ENCODE data around the gene PCYT2.

PCYT2 gene

GRCh38 chr17:81869221-81870130, 41.7 kb downstream of the PCYT2 start:
- DNase-seq: peak; percentile 8

DNA sequence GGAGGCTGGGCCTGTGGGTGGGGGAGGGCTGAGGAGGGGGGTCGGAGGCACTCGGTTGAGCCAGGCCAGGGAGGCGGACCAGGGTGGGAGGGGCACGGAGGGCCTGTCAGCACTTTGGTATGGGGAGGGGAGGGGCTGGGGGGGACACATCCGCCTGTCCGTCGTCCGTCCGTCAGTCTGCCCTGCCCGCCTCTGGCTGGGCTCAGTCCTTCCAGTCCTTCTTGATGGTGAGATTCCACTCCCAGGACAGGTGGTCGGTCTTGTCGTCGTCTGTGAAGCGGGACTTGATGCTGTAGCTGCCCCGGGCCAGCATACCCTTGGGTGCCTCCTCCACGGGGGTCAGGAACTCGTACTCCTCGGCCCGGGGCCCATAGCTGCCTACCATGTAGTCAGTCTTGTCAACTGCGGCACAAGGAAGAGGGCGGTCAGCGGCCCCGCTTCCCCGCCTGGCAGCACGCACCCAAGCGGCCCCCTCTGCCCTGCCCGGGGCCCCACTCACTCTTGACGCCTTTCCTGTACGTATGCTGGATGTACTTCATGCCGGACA, 42.5 kb downstream of the PCYT2 start:
- no peak for DNase-seq

DNA sequence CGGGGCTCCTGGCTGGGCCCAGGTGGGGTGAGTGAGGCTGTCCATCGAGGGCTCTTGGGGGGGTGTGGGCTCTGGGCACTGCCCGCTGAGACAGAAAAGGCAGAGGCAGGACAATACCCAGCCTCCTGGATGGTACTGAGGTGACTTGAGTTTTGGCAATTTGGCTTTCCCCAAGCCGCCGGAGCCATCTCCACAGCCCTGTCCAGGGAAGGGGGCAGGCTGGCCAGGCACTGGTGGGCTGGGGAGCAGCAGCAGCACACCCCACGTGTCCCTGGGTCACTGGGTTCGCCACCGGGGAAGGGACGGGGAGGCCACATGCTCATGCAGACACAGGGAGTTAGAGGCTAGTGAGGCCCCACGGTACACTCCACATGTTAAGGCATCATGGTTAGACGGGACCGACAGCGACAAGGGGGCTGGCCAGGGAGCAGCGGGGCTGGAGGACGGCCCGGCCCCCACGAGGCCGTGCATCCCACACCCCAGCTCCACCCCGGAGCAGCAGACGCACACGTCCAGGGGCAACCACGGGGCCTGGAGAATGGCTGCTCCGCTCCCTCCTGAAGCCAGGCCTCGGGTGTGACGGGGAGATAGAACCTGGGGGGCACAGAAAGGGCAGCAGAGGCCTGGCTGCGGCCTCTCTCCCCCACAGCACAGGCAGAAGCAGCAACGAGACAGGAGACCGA, 43.1 kb downstream of the PCYT2 start:
- DNase-seq: no peak

DNA sequence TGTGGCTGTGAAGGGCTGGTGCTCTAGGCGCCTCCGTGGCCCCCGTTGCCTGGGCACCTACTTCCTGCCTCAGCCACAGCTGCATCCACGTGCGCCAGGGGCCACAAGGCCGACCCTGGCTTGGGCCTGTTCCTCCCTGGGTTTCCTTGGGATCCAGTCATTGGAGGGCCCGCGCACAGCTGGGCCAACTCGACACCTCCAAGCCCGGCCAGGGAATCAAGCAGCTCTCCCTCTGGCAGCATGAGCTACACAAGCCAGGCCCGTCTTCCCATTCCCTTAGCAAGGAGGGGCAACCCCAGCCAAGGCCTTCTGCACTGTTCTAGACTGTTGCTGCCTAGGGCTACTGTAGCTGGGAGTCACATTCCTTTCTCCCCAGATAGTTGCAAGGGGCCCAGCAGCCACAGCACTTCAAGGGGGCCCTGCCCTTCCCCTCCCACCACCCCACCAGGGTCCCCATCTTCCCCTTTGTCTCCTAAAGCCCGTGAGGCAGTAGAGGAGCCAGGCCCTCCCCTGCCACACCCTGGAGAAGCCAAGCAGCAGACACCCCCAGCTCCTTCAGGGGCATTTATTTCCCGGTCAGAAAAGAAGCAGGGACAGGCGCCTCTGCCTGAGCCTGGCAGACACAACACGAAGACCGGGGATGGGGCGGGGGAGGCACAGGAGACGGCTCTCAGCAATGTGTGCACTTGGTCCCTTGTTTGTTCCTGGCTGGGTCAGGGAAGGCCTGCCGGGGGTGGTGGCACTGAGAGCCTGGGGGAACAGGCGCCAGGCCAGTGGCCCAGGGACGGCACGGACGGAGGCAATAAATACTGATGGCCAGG, 43.8 kb downstream of the PCYT2 start:
- DNase-seq: no peak

- no peak for DNase-seq
Observed at GRCh38 chr17:81866440-81867169, 44.6 kb downstream of the PCYT2 start.

DNA sequence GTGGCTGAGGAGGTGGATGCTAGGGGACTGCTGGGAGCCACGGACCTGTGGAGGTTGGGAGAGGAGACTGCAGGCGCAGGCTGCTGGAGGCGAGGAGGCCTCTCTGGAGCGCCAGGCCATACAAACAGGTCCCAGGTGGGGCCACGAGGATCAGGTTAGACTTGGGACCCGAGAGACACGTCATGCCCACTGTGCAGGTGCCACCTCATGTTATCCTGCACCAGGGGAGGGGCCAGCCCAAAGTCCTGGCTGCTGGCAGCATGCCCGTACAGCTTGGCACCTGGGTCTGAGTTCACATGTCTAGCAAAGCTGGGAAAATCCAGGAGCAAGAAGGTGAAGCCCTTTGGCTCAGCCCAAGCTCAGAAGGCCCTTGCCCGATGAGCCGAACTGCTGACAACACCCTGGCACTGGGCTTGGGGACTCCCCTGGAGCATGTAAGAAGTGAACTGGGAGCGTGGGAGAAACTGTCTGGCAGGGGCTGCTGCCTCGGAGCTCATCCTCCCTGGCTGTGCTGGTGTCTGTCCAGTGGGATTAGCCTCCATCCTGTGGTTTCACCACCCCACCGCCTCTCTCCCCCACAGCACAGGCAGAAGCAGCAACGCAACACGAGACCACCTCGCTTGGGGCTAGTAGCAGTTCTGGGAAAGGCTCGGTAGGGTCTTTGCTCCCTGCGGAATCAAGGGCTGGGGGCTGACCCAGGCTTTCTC, 45.3 kb downstream of the PCYT2 start:
- DNase-seq: no peak

GRCh38 chr17:81865358-81865732, 45.9 kb downstream of the PCYT2 start:
- DNase-seq: no peak

DNA sequence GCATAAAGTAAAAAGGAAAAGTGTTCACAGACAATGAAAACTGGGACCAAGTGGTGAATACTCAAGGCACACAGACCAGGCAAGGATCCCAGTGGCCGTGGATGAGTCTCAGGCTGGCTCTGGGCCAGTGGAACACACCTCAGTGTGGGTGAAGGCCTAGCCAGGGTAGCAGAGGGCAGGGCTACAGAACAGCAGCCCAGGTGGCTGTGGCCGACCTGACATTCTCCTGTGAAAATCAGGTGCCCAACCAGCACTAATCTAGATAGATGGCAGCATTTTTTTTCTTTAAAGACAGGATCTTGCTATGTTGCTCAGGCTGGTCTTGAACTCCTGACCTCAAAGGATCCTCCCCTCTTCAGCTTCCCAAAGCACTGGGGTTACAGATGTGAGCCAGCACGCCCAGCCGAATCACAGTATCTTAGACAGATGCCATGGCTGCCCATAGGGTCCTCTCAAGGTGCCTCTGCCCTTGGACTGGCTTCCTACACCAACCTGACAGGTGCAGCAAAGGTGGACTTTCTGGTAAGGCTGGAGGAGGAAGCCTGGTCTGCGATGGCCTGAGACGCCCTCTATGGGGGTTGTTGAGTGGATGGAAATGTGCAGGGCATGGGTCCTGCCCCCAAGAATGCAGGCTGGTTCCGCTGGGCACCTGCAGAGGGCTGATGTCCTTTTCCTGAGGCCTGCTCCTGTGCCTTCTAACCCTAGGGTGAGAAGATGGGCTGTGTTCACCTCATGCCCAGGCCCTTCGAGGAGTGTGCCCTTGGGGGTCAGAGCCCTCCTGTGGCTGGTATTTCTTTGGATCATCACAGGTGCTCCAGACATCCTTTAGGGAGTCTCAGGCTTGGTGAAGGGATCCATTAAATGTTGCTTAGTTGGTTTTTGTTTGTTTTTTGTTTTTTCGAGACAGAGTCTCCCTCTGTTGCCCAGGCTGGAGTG, 47.1 kb downstream of the PCYT2 start:
- DNase-seq: no peak

DNA sequence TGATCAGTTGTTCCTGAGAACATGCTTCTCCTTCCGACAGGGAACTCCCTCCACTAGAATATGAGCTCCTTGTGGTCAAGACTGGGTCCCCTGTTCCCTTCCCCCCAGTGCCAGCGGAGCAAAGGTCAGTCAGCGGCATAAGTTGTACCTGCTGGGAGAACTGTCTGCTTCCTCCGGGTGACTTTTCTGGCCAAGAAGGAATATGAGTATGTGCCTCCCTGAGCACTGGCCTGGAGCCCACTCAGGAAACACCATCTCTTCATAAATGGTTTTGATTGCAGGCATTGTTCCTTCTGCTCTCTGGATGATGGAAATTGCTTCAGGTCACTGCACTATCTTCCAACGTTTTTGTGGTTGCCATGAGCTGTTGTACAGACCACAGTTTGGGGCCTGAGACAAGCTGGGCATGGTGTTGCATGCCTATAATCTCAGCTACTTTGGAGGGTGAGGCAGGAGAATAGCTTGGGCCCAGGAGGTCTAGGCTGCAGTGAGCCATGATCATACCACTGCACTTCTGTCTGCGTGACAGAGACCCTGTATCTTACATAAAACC, 48.0 kb downstream of the PCYT2 start:
- DNase-seq: no peak

- DNase-seq: peak; percentile 100
Observed at GRCh38 chr17:81860756-81861568, 50.2 kb downstream of the PCYT2 start.

DNA sequence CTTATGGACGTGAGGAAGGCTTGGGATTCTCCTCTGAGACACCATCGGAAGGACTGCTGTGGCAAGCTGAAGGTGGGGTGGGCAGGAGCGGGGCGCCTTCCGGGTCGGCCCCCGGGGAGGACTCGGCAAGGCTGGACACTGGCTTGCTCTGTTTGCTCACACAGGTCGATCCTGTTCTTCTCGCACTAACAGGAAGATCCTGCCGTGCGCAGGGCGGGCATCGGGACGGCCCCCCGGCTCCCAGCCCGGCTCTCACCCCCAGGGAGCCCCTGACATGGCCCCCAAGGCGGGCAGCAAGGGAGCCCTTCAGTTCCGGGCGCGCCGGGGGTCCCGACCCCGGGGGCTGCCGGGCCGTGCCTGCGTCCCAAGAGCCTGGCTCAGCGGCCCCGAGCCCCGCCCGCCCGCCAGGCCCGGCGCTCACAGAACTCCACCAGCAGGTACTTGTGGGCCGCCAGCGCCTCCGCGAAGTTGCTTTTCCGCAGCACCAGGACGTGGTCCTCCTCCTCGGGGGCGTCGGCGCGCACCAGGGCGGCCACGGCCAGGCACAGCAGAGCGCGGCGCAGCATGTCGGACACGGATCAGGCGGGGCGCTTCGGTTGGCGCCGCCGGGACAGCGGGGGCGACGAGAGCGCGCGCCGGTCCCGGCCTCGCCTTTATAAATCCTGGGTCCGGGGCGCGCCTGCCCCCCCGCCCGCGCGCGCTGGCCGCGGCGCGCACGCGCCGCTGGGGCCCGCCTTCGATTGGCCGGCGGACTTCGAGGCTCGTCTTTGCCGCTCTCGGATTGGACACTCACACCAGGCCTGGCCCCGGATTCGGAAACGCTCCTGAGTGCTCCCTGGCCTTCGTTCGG, 51.1 kb downstream of the PCYT2 start, which contains the start of gene P4HB:
P4HB (minus strand) TSS at position 630 of the 850 bp plus-strand sequence; CDS start at position 566, 64 bp downstream.
- no peak for DNase-seq

DNA sequence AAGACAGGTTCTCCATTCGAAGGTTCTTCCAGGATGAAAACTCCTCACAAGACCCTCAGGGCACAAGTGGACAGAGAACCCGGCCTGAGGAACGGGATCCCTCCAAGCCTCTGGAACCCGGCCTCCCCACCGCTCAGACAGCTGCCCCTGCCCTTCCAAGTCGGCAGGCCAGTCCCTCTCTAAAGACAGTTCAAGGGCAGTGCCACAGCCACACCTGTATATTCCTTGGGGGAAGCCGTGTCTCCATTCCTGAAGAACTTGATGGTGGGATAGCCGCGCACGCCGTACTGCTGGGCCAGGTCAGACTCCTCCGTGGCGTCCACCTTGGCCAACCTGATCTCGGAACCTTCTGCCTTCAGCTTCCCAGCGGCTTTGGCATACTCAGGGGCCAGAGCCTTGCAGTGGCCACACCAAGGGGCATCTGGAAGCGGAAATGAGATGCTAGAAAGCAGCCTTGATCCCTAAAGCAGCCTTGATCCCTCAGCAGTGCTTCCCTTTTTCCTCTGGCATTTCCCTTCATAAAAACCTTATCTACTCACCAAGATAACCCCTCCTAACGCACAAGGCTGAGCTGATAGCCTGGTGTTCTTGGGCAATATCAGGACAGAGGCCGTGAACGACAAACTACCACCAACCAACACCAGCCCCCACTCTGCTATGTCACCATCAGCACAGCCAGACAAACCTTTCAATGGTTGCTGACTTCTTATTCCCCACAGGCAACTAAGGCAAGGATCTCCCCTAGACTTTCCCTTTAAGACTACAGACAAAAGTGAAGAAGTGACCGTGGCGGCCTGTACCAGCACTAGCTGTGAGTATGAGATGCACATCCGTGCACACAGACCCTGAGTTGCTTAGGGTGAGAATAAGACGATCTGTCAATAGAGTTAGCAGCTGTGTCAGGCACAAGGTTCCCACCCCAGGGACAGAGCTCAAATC, 52.0 kb downstream of the PCYT2 start:
- DNase-seq: no peak

DNA sequence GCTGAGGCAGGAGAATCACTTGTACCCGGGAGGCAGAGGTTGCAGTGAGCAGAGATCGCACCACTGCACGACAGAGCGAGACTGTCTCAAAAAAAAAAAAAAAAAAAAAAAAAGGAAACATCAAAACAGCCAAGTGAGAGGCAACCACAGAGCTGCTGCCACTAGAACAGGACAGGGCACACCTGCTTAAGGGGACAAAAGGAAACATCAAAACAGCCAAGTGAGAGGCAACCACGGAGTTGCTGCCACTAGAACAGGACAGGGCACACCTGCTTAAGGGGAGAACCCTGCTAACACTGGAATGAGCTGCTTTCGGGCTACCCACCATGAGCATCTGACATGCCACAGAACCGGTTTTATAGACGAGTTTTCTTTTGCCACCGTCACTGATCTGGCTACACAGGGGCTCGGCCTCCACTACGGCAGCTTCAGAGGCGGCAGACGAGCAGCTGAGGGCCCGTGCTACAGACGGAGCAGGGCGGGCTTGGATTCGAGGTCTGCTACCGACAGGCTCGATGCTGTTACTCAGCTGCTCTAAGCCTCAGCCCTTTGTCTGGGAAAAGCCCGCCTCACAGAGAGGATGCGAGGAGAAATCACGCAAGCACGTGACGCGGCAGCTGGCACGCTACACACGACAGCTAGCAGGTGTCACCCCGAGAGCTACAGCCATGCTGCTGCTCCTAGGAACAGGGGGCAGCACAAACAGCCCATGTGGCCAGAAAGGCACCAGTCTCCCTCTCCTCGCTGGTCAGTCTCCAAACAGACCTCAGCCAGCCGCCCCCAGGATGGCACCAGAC, 52.8 kb downstream of the PCYT2 start:
- DNase-seq: no peak

DNA sequence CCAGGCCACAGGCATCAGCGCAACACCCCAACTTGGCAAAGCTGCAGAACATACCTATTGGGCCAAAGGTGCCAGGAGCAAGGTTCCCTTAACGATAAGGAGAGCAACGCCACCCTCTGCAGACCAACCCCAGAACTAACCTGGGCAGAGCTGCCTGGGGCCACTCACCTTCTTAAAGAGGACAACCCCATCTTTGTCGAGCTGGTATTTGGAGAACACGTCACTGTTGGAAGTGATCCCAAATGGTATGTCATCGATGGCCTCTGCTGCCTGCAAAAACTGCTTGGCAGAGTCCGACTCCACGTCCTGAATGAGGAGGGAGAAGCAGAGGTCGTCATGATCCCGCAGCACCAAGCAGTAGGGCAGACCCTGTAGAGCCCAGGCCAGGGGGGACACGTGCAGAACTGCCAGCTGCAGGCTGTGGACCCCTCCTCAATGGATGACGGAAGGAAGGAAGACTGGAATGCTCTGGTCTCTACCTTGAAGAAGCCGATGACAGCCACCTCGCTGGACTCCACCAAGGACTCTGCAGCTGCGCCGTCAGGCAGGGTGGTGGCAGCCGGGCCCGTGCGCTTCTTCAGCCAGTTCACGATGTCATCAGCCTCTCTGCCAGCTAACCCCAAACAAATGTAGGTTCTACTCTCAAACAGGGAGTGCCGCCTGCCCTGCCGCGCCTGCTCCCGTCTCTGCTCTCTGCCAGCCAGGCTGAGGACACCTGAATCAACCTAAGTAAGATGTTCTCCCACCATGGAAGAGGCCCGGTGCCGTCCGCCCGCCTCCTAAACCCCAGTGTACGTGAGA, 56.0 kb downstream of the PCYT2 start:
- no peak for DNase-seq

DNA sequence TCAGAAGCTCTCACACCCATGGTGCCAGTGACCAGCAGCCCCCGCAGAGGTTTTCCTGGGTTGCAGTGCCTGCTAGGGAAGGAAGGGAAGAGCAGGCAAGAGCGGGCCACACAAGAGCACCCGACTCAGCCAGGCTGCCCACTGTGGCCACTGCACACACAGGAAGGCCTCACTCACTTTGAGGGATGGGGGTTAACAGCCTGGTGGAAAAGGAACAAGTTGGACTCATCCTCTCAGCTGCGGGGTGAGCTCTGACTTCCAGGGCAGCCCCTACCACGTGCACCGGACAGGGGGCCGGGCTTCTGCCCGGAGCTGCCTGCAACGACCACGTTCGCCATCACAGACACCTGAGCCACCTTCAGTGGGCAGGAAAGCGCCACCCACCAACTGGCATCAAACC, 59.0 kb downstream of the PCYT2 start:
- DNase-seq: no peak

Measured in midbrain (tissue), 1 donor.